ENCODE data around the gene SLC30A2.

- TF ChIP-seq EZH2phosphoT487 (IDR thresholded peaks at IDR 0.05; ENCODE audit: low read length) = no peak
- TF ChIP-seq, protein P1, sequence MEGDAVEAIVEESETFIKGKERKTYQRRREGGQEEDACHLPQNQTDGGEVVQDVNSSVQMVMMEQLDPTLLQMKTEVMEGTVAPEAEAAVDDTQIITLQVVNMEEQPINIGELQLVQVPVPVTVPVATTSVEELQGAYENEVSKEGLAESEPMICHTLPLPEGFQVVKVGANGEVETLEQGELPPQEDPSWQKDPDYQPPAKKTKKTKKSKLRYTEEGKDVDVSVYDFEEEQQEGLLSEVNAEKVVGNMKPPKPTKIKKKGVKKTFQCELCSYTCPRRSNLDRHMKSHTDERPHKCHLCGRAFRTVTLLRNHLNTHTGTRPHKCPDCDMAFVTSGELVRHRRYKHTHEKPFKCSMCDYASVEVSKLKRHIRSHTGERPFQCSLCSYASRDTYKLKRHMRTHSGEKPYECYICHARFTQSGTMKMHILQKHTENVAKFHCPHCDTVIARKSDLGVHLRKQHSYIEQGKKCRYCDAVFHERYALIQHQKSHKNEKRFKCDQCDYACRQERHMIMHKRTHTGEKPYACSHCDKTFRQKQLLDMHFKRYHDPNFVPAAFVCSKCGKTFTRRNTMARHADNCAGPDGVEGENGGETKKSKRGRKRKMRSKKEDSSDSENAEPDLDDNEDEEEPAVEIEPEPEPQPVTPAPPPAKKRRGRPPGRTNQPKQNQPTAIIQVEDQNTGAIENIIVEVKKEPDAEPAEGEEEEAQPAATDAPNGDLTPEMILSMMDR (IDR thresholded peaks at IDR 0.05; ENCODE audit: low read length) = no peak
These were observed 53.2 kb downstream of the SLC30A2 start for GRCh38 chr1:25992689-25993171.

All from MM.1S (cell line).